Effector memory CD8-positive, alpha-beta T cell (primary cell): ENCODE data around the gene DDX52.

Experiments used
- ATAC-seq: fragments of 150-1000 bp; cut with Tn5 transposase; replicated peaks from 2 replicates; pipeline ENCODE4 v1.10.0; 2021; ENCODE audit warnings: mild to moderate bottlenecking, moderate library complexity
- DNase-seq, 3 experiments: peaks; one replicate each; pipeline ENCODE4 v3.0.0; 2021
- H3K27ac Mint-ChIP-seq, 2 donors: one replicate each; pipeline ENCODE4 v1.8.0; 2022; ENCODE audit warnings: mild to moderate bottlenecking in 2 of 2, mixed read lengths in 2 of 2, moderate library complexity in 2 of 2
- H3K27me3 Mint-ChIP-seq, 2 donors: one replicate each; pipeline ENCODE4 v1.8.0; 2022; ENCODE audit warnings: mixed read lengths in 2 of 2
- H3K36me3 Mint-ChIP-seq: one replicate; pipeline ENCODE4 v1.8.0; 2022; ENCODE audit warnings: mild to moderate bottlenecking, moderate library complexity, mixed read lengths; ENCODE audit not compliant: insufficient read depth
- H3K4me1 Mint-ChIP-seq, 2 donors: one replicate each; pipeline ENCODE4 v1.8.0; 2022; ENCODE audit warnings: low read depth in 2 of 2, mixed read lengths in 2 of 2
- H3K4me3 Mint-ChIP-seq, 2 donors: one replicate each; pipeline ENCODE4 v1.8.0; 2022; ENCODE audit warnings: mild to moderate bottlenecking in 2 of 2, mixed read lengths in 2 of 2, moderate library complexity in 2 of 2
- H3K9me3 Mint-ChIP-seq, 2 donors: one replicate each; pipeline ENCODE4 v1.8.0; 2022; ENCODE audit warnings: mixed read lengths in 2 of 2

DDX52 gene

GRCh38 chr17:37671824-37672547, 28.7 kb upstream of the DDX52 start:
- H3K9me3 Mint-ChIP-seq, result no peaks in the 10 kb centered on the region
- no peaks in the 10 kb centered on the region for H3K4me1 Mint-ChIP-seq
- DNase-seq, result no peak
- H3K27me3 Mint-ChIP-seq, result peaks cover 12 to 24% of the 10 kb centered on the region in 2 donors
- no peak overlapping the region for H3K27ac Mint-ChIP-seq
- H3K36me3 Mint-ChIP-seq, result peaks cover 3% of the 10 kb centered on the region
- no peak overlapping the region for H3K4me3 Mint-ChIP-seq
- no peak for ATAC-seq

GRCh38 chr17:37671028-37671823, 28.0 kb upstream of the DDX52 start:
- no peak overlapping the region for H3K4me3 Mint-ChIP-seq
- H3K36me3 Mint-ChIP-seq, result peaks cover 3% of the 10 kb centered on the region
- ATAC-seq (no peak), DNase-seq (no peak)
- H3K27me3 Mint-ChIP-seq, result peaks cover 4 to 17% of the 10 kb centered on the region in 2 donors
- H3K9me3 Mint-ChIP-seq, result no peaks in the 10 kb centered on the region
- H3K27ac Mint-ChIP-seq, result no peak overlapping the region
- H3K4me1 Mint-ChIP-seq, result no peaks in the 10 kb centered on the region

- H3K4me1 Mint-ChIP-seq, result no peaks in the 10 kb centered on the region
- no peak for DNase-seq
- H3K36me3 Mint-ChIP-seq, result peaks cover 3% of the 10 kb centered on the region
- H3K9me3 Mint-ChIP-seq, result no peaks in the 10 kb centered on the region
- no peak overlapping the region for H3K4me3 Mint-ChIP-seq
- no peaks in the 10 kb centered on the region for H3K27me3 Mint-ChIP-seq
- no peak overlapping the region for H3K27ac Mint-ChIP-seq
- no peak for ATAC-seq
Observed at GRCh38 chr17:37667039-37667438, 23.8 kb upstream of the DDX52 start.

- H3K4me3 Mint-ChIP-seq, result no peak overlapping the region
- no peak for ATAC-seq
- no peaks in the 10 kb centered on the region for H3K9me3 Mint-ChIP-seq
- DNase-seq, result no peak
- no peaks in the 10 kb centered on the region for H3K36me3 Mint-ChIP-seq
- peaks cover 0 to 15% of the 10 kb centered on the region in 2 donors for H3K27me3 Mint-ChIP-seq
- H3K27ac Mint-ChIP-seq, result no peak overlapping the region
- no peaks in the 10 kb centered on the region for H3K4me1 Mint-ChIP-seq
Observed at GRCh38 chr17:37664214-37664613, 21.0 kb upstream of the DDX52 start.

GRCh38 chr17:37662353-37662752, 19.1 kb upstream of the DDX52 start:
- Mint-ChIP-seq H3K4me3 (no peak overlapping the region), H3K27me3 (peaks cover 0 to 15% of the 10 kb centered on the region in 2 donors), H3K9me3 (no peaks in the 10 kb centered on the region), H3K4me1 (no peaks in the 10 kb centered on the region), H3K27ac (no peak overlapping the region), H3K36me3 (no peaks in the 10 kb centered on the region)
- DNase-seq (no peak), ATAC-seq (no peak)

- no peak for ATAC-seq
- DNase-seq, result no peak
- no peak overlapping the region for H3K27ac Mint-ChIP-seq
- no peaks in the 10 kb centered on the region for H3K4me1 Mint-ChIP-seq
- H3K9me3 Mint-ChIP-seq, result no peaks in the 10 kb centered on the region
- H3K27me3 Mint-ChIP-seq, result peaks cover 0 to 15% of the 10 kb centered on the region in 2 donors
- H3K4me3 Mint-ChIP-seq, result no peak overlapping the region
- no peaks in the 10 kb centered on the region for H3K36me3 Mint-ChIP-seq
Observed at GRCh38 chr17:37661400-37662014, 18.3 kb upstream of the DDX52 start.

GRCh38 chr17:37659925-37660324, 16.7 kb upstream of the DDX52 start:
- Mint-ChIP-seq H3K4me1 (no peaks in the 10 kb centered on the region), H3K4me3 (no peak overlapping the region), H3K9me3 (no peaks in the 10 kb centered on the region), H3K27me3 (peaks cover 0 to 15% of the 10 kb centered on the region in 2 donors), H3K27ac (no peak overlapping the region), H3K36me3 (no peaks in the 10 kb centered on the region)
- no peak for ATAC-seq
- no peak for DNase-seq

GRCh38 chr17:37657202-37657601, 14.0 kb upstream of the DDX52 start:
- ATAC-seq (no peak), DNase-seq (no peak)
- no peaks in the 10 kb centered on the region for H3K36me3 Mint-ChIP-seq
- H3K27ac Mint-ChIP-seq, result no peak overlapping the region
- no peaks in the 10 kb centered on the region for H3K4me1 Mint-ChIP-seq
- peaks cover 9 to 22% of the 10 kb centered on the region in 2 donors for H3K27me3 Mint-ChIP-seq
- H3K9me3 Mint-ChIP-seq, result no peaks in the 10 kb centered on the region
- H3K4me3 Mint-ChIP-seq, result no peak overlapping the region

- no peaks in the 10 kb centered on the region for H3K9me3 Mint-ChIP-seq
- ATAC-seq (no peak), DNase-seq (no peak)
- no peak overlapping the region for H3K27ac Mint-ChIP-seq
- H3K27me3 Mint-ChIP-seq, result peaks cover 51 to 57% of the 10 kb centered on the region in 2 donors
- no peaks in the 10 kb centered on the region for H3K4me1 Mint-ChIP-seq
- no peak overlapping the region for H3K4me3 Mint-ChIP-seq
- H3K36me3 Mint-ChIP-seq, result no peaks in the 10 kb centered on the region
Observed at GRCh38 chr17:37651849-37652248, 8.6 kb upstream of the DDX52 start.

GRCh38 chr17:37650419-37651003, 7.3 kb upstream of the DDX52 start:
- H3K27me3 Mint-ChIP-seq, result peaks cover 63 to 70% of the 10 kb centered on the region in 2 donors
- no peak for DNase-seq
- ATAC-seq, result no peak

GRCh38 chr17:37648555-37648954, 5.3 kb upstream of the DDX52 start:
- Mint-ChIP-seq H3K4me3 (no peak overlapping the region), H3K9me3 (no peaks in the 10 kb centered on the region), H3K27ac (no peak overlapping the region), H3K36me3 (peaks cover 2% of the 10 kb centered on the region), H3K4me1 (peaks cover 3 to 4% of the 10 kb centered on the region in 2 donors), H3K27me3 (peaks cover 74 to 82% of the 10 kb centered on the region in 2 donors)
- ATAC-seq, result no peak
- no peak for DNase-seq

More at GRCh38 chr17:37650419-37651003, 7.3 kb upstream of the DDX52 start:
- no peaks in the 10 kb centered on the region for H3K36me3 Mint-ChIP-seq
- no peak overlapping the region for H3K27ac Mint-ChIP-seq
- no peak overlapping the region for H3K4me3 Mint-ChIP-seq
- no peaks in the 10 kb centered on the region for H3K9me3 Mint-ChIP-seq
- no peaks in the 10 kb centered on the region for H3K4me1 Mint-ChIP-seq

GRCh38 chr17:37647856-37648255, 4.6 kb upstream of the DDX52 start:
- H3K4me3 Mint-ChIP-seq, result no peak overlapping the region
- DNase-seq, result no peak
- H3K9me3 Mint-ChIP-seq, result no peaks in the 10 kb centered on the region
- no peak for ATAC-seq
- H3K27ac Mint-ChIP-seq, result no peak overlapping the region
- H3K4me1 Mint-ChIP-seq, result peaks cover 8% of the 10 kb centered on the region in 2 donors
- peaks cover 9% of the 10 kb centered on the region for H3K36me3 Mint-ChIP-seq
- H3K27me3 Mint-ChIP-seq, result peaks cover 71 to 77% of the 10 kb centered on the region in 2 donors

- H3K27me3 Mint-ChIP-seq, result peaks cover 40 to 43% of the 10 kb centered on the region in 2 donors
- H3K9me3 Mint-ChIP-seq, result no peaks in the 10 kb centered on the region
- no peak for DNase-seq
- peaks cover 23 to 26% of the 10 kb centered on the region in 2 donors for H3K4me1 Mint-ChIP-seq
- peak overlapping the region; percentile 93 to 94 for H3K27ac Mint-ChIP-seq
- no peak for ATAC-seq
- peak overlapping the region; percentile 92 to 93 for H3K4me3 Mint-ChIP-seq
- peaks cover 34% of the 10 kb centered on the region for H3K36me3 Mint-ChIP-seq
Observed at GRCh38 chr17:37643869-37644268, 623 bp upstream of the DDX52 start.
